KMS-11 (cell line): ENCODE results near the gene S100A7.
"Not testable (repeated sequence)": the region's sequence is repeated elsewhere in the genome, so short reads cannot be mapped to it uniquely, and the experiment has no call there.

ENCODE experiments used
- H2AFZ ChIP-seq: fragments of 200-600 bp; sonication (generic); 2 replicates; pipeline ENCODE4 v1.6.1; 2016; ENCODE audit warnings: antibody characterized with exemption, mixed run types, low read depth
- H3K27ac ChIP-seq: fragments of 200-600 bp; sonication (generic); 2 replicates; pipeline ENCODE4 v1.6.1; 2016; ENCODE audit warnings: mild to moderate bottlenecking, mixed run types
- H3K27me3 ChIP-seq: fragments of 200-600 bp; sonication (generic); 2 replicates; pipeline ENCODE4 v1.6.1; 2017; ENCODE audit warnings: mild to moderate bottlenecking, low read depth, mixed run types, moderate library complexity; ENCODE audit not compliant: insufficient read depth
- H3K36me3 ChIP-seq: fragments of 200-600 bp; sonication (generic); 2 replicates; pipeline ENCODE4 v1.6.1; 2017; ENCODE audit warnings: mild to moderate bottlenecking, mixed run types; ENCODE audit not compliant: insufficient read depth
- H3K4me1 ChIP-seq: fragments of 200-600 bp; sonication (generic); 2 replicates; pipeline ENCODE4 v1.6.1; 2016; ENCODE audit warnings: mild to moderate bottlenecking, low read depth, mixed run types; ENCODE audit not compliant: poor library complexity, severe bottlenecking
- H3K4me2 ChIP-seq: fragments of 200-600 bp; sonication (generic); 2 replicates; pipeline ENCODE4 v1.7.0; 2016; ENCODE audit warnings: mild to moderate bottlenecking, mixed run types
- H3K4me3 ChIP-seq: fragments of 200-600 bp; sonication (generic); IDR thresholded peaks from 2 replicates; pipeline ENCODE4 v1.6.1; 2017; ENCODE audit warnings: low read depth, low read length, mixed read lengths; ENCODE audit not compliant: insufficient read depth
- H3K79me2 ChIP-seq: fragments of 200-600 bp; sonication (generic); 2 replicates; pipeline ENCODE4 v1.6.1; 2016; ENCODE audit warnings: low read depth, mixed run types; ENCODE audit not compliant: insufficient read depth
- H3K9ac ChIP-seq: fragments of 200-600 bp; sonication (generic); 2 replicates; pipeline ENCODE4 v1.6.1; 2016; ENCODE audit warnings: mild to moderate bottlenecking, mixed run types
- H4K20me1 ChIP-seq: fragments of 200-600 bp; sonication (generic); 2 replicates; pipeline ENCODE4 v1.6.1; 2016; ENCODE audit warnings: mild to moderate bottlenecking, mixed run types; ENCODE audit not compliant: insufficient read depth
- CTCF ChIP-seq: fragments of 200-600 bp; sonication (generic); conservative IDR thresholded peaks from 2 replicates; pipeline ENCODE4 v1.6.1; 2017; ENCODE audit warnings: low read depth, mild to moderate bottlenecking, antibody characterized with exemption, low read length, moderate library complexity, mixed read lengths

S100A7 gene

GRCh38 chr1:153466908-153467307 is 6.5 kb upstream of the S100A7 start:
- Histone ChIP-seq H3K27ac (no peak overlapping the region), H3K4me1 (no peaks in the 10 kb centered on the region), H3K4me2 (no peak overlapping the region), H3K36me3 (no peaks in the 10 kb centered on the region), H2AFZ (no peak overlapping the region), H4K20me1 (no peaks in the 10 kb centered on the region), H3K4me3 (no peak overlapping the region), H3K79me2 (no peaks in the 10 kb centered on the region), H3K9ac (no peak overlapping the region), H3K27me3 (no peaks in the 10 kb centered on the region)
- TF ChIP-seq CTCF = no peak

- no peaks in the 10 kb centered on the region for H3K4me1 ChIP-seq
- no peaks in the 10 kb centered on the region for H3K27me3 ChIP-seq
- no peaks in the 10 kb centered on the region for H3K36me3 ChIP-seq
- H3K27ac ChIP-seq = no peak overlapping the region
- peak; percentile 95 for TF ChIP-seq CTCF
- H4K20me1 ChIP-seq = no peaks in the 10 kb centered on the region
- H3K4me2 ChIP-seq = no peak overlapping the region
- no peak overlapping the region for H3K9ac ChIP-seq
- H3K4me3 ChIP-seq = no peak overlapping the region
- no peak overlapping the region for H2AFZ ChIP-seq
- no peaks in the 10 kb centered on the region for H3K79me2 ChIP-seq
These were observed 5.6 kb upstream of the S100A7 start for GRCh38 chr1:153465811-153466636.

- not testable (repeated sequence) for H3K4me2 ChIP-seq, H2AFZ ChIP-seq, H3K9ac ChIP-seq, H3K27ac ChIP-seq, H3K4me1 ChIP-seq, H3K36me3 ChIP-seq, H3K27me3 ChIP-seq, H3K79me2 ChIP-seq, H3K4me3 ChIP-seq, H4K20me1 ChIP-seq
These were observed 2.3 kb upstream of the S100A7 start for GRCh38 chr1:153462741-153463140.

GRCh38 chr1:153459655-153460054 is 796 bp downstream of the S100A7 start:
- H3K27me3 ChIP-seq = no peaks in the 10 kb centered on the region
- no peaks in the 10 kb centered on the region for H3K36me3 ChIP-seq
- no peaks in the 10 kb centered on the region for H3K79me2 ChIP-seq
- H3K4me2 ChIP-seq = no peak overlapping the region
- H3K9ac ChIP-seq = no peak overlapping the region
- H4K20me1 ChIP-seq = no peaks in the 10 kb centered on the region
- no peaks in the 10 kb centered on the region for H3K4me1 ChIP-seq
- no peak overlapping the region for H3K27ac ChIP-seq
- no peak for TF ChIP-seq CTCF
- H3K4me3 ChIP-seq = no peak overlapping the region
- no peak overlapping the region for H2AFZ ChIP-seq

- H3K36me3 ChIP-seq = no peaks in the 10 kb centered on the region
- H3K27me3 ChIP-seq = no peaks in the 10 kb centered on the region
- H3K27ac ChIP-seq = no peak overlapping the region
- H4K20me1 ChIP-seq = no peaks in the 10 kb centered on the region
- no peak for TF ChIP-seq CTCF
- H3K4me2 ChIP-seq = no peak overlapping the region
- H3K4me3 ChIP-seq = no peak overlapping the region
- no peak overlapping the region for H2AFZ ChIP-seq
- no peaks in the 10 kb centered on the region for H3K4me1 ChIP-seq
- no peak overlapping the region for H3K9ac ChIP-seq
- H3K79me2 ChIP-seq = no peaks in the 10 kb centered on the region
These were observed 4.1 kb downstream of the S100A7 start for GRCh38 chr1:153456396-153456795.

GRCh38 chr1:153448851-153449250 is 11.6 kb downstream of the S100A7 start:
- not testable (repeated sequence) for H3K4me3 ChIP-seq, H3K4me1 ChIP-seq, H3K79me2 ChIP-seq, H3K27ac ChIP-seq, H2AFZ ChIP-seq, H3K27me3 ChIP-seq, H4K20me1 ChIP-seq, H3K36me3 ChIP-seq, H3K4me2 ChIP-seq, H3K9ac ChIP-seq
